GM12801 (cell line): ENCODE data around the gene DMAC2L.

Experiments
- CTCF ChIP-seq: IDR thresholded peaks from one replicate; pipeline ENCODE4 v1.5.1; 2011; ENCODE audit warnings: control low read depth; ENCODE audit not compliant: insufficient read length; ENCODE audit errors: extremely low read depth

Gene DMAC2L

GRCh38 chr14:50288146-50288545 lies 24.0 kb upstream of the DMAC2L start:
- no peak for TF ChIP-seq CTCF

DNA sequence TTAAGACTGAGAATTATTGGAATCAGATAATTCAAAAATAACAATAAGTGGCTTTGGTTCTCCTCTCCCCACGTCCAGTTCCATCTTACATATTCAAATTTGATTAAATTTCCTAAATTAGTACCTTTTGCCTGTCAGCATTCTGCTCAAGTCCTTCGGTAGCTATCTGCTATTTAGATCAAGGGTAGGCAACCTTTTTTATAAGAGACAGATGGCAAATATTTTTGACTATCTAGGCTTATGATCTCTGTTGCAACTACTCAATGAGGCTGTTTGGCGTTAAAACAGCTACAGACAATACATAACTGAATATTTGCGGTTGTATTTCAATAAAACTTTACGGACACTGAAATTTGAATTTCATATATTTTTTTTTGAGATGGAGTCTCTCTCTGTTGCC lies 21.8 kb upstream of the DMAC2L start:
- no peak for TF ChIP-seq CTCF

- TF ChIP-seq CTCF = no peak
These were observed 12.5 kb upstream of the DMAC2L start for GRCh38 chr14:50299585-50299984.

DNA sequence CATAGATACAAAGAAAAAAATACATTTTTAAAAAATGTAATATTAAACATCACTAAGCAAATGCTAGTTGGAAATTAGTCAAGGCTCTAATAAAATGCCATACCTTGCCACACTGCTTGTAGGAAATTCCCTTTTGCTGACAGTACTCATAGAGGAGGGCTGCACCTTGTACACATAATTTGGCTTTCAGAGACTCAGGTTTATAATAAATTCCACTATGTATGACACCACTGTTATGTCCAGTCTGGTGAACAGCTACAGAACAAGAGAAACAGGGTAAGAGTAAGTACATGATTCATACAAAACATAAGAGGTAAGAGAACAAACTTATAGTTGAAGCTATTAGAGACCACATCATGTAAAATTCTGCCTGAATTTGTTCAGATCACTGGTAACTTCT lies 10.2 kb upstream of the DMAC2L start:
- TF ChIP-seq CTCF = no peak

DNA sequence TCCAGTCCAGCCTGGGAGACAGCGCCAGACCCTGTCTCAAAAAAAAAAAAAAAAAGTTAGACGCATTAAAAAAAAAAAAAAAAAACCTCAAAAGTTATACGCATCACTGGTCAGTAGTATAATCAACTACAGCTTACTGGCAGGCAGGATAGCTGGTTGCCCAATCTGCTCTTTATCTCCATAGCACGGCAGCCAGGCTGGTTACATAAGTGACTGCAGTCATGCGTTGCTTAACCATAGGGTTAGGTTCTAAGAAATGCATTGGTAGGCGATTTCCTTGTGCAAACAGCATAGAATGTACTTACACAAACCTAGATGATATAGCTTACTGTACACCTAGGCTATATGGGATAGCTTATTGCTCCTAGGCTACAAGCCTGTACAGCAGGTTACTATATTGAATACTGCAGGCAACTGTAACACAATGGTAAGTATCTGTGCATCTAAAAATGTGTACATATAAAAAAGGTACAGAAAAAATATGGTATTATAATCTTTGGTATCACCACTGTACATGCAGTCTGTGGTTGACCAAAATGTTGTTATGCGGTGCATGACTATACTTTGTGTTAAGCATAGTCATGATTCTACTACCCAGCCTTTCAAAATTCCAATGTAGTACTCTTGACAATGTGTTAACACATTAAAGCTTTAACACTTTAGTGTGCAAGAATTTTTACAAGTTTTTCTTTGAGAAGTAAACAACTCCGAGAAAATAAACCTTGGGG lies 8.2 kb upstream of the DMAC2L start:
- TF ChIP-seq CTCF = no peak

DNA sequence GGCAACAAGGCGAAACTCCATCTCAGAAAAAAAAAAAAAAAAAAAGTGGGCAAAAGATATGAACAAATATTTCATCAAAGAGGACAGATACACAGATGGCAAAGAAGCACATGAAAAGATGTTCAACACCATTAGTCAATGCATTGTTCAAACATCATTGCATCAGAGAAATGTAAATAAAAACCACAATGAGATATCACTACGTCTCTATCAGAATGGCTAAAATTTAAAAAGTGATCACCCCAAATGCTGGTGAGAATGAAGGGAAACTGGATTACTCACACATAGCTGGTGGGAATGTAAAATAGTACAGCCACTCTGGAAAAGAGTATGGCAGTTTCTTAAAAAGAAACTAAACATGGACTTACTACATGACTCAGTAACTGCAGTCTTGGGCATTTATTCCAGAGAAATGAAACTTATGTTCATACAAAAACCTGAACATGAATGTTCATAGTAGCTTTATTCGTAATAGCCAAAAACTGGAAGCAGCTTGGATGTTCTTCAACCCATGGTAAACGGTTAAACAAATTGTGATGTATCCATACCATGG lies 3.7 kb upstream of the DMAC2L start:
- TF ChIP-seq CTCF = no peak

- no peak for TF ChIP-seq CTCF
These were observed 1.7 kb upstream of the DMAC2L start for GRCh38 chr14:50310445-50310844.
